AG04449 (cell line): ENCODE data around the gene SOBP.
A peak's percentile ranks its signal among the peaks of the same experiment; 100 is the strongest.

Experiments used
- CTCF ChIA-PET: fragments of 350-600 bp; formaldehyde crosslinking; extraction: SDS; loops from one replicate; lab custom pipeline; 2021; ENCODE audit warnings: antibody characterized with exemption; lab: Yijun Ruan, JAX
- POLR2A ChIA-PET: fragments of 400-600, 350-600 bp; formaldehyde crosslinking; extraction: SDS; loops from one replicate; lab custom pipeline; 2020; ENCODE audit warnings: antibody characterized with exemption, inconsistent platforms; lab: Yijun Ruan, JAX
- DNase-seq: peaks from one replicate; pipeline ENCODE4 v3.0.0-alpha.2; 2010; ENCODE audit warnings: low read depth, low spot score
- H3K4me3 ChIP-seq: 2 replicates; pipeline ENCODE4 v1.5.1; 2011; ENCODE audit warnings: low read depth, mild to moderate bottlenecking, control low read depth, low read length
- CTCF ChIP-seq: IDR thresholded peaks from one replicate; pipeline ENCODE4 v1.5.1; 2011; ENCODE audit warnings: mild to moderate bottlenecking, moderate library complexity, low read length, control low read depth, inconsistent platforms; ENCODE audit not compliant: insufficient read depth; ENCODE audit errors: missing control alignments

The SOBP gene

DNA sequence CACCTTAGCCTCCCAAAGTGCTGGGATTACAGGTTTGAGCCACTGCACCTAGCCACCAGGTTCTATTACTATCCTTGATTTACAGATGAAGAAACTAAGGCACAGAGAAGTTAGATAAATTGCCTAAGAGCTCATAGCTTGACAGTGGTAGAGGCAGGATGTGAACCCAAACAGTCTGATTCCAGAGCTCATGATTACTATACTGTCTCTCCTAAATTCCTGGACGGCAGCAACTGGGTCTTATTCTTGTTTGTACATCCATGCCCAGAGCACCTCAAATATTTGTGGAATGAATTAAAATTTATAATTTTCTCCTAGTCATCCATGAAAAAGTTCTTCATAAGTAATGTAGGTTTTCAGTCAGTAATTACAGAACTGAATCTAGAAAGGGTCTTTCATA, 45.6 kb upstream of the SOBP start:
- no peak for TF ChIP-seq CTCF
- no peak overlapping the region for H3K4me3 ChIP-seq
- ChIA-PET CTCF (interaction anchor here (1.1 to 2.0 kb wide), 3 partner anchors 10 to 15 kb away, joined by 3 to 8 read pairs (median 5); partner anchors contain the start of gene PDSS2), POLR2A (interaction anchor here (1.2 kb wide), 1 partner anchor 15 kb away, joined by 9 read pairs; the partner anchor contains the start of gene PDSS2)
- DNase-seq, result peak; percentile 29

DNA sequence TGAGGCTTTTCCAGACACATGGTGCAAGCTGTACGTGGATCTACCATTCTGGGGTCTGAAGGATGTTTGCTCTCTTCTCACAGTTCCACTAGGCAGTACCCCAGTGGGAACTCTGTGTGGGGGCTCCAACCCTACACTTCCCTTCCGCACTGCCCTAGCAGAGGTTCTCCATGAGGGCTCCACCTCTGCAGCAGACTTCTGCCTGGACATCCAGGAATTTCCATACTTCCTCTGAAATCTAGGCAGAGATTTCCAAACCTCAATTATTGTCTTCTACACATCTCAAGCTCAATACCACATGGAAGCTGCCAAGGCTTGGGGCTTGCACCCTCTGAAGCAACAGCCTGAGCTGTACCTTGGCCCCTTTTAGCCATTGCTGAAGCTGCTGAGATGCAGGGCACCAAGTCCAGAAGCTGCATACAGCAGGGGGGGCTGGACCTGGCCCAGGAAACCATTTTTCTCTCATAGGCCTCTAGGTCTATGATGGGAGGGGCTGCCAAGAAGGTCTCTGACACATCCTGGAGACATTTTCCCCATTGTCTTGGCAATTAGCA, 42.2 kb upstream of the SOBP start:
- no peak overlapping the region for H3K4me3 ChIP-seq
- POLR2A ChIA-PET, result no interaction called here
- DNase-seq, result no peak
- TF ChIP-seq CTCF, result no peak
- CTCF ChIA-PET, result no interaction called here

DNA sequence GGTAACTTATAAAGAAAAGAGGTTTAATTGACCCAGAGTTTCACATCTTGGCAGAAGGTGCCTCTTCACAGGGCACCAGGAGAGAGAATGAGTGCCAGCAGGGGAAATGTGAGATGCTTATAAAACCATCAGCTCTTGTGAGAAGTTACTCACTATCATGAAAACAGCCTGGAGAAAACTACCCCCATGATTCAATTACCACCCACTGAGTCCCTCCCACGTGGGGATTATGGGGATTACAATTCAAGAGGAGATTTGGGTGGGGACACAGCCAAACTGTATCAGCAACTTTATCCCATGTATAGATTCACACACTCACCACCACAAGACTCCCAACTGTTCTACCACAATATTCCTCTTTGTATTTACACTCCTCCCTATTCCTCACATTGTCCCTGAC, 41.1 kb upstream of the SOBP start:
- H3K4me3 ChIP-seq, result no peak overlapping the region
- DNase-seq, result no peak
- no peak for TF ChIP-seq CTCF
- POLR2A ChIA-PET, result no interaction called here
- CTCF ChIA-PET, result no interaction called here

GRCh38 chr6:107458672-107459282, 31.1 kb upstream of the SOBP start:
- ChIA-PET POLR2A (interaction anchor here (0.5 to 1.9 kb wide), 7 partner anchors 10 to 338 kb away, joined by 3 to 9 read pairs (median 4); partner anchors contain the start of gene SOBP), CTCF (interaction anchor here (0.9 to 2.1 kb wide), 14 partner anchors 10 to 430 kb away, joined by 3 to 25 read pairs (median 4); no protein-coding TSS in a partner anchor)
- no peak for TF ChIP-seq CTCF
- DNase-seq, result no peak
- H3K4me3 ChIP-seq, result peak overlapping the region; percentile 96

- peak; percentile 69 for TF ChIP-seq CTCF
- H3K4me3 ChIP-seq, result peak within 1 kb of the TSS; percentile 96
- CTCF ChIA-PET, result interaction anchor here (0.6 to 2.1 kb wide), 16 partner anchors 9 to 431 kb away, joined by 3 to 25 read pairs (median 4); no protein-coding TSS in a partner anchor
- POLR2A ChIA-PET, result interaction anchor here (0.5 to 1.9 kb wide), 5 partner anchors 9 to 47 kb away, joined by 3 to 9 read pairs (median 4); partner anchors contain the start of gene SOBP
- DNase-seq, result peak; percentile 75
Observed at GRCh38 chr6:107459283-107460082, 30.4 kb upstream of the SOBP start, which contains the start of gene PDSS2. Gene PDSS2, minus strand, starts transcription at chr6:107459564. Its CDS starts 279 bp downstream, at chr6:107459285.
